Measurements from ENCODE around the gene ULK1. TPM values are rescaled to one million over a fixed set of nuclear protein-coding genes. Genes with fewer than 3 reads are reported as not detected.
A peak's percentile ranks its signal among the peaks of the same experiment; 100 is the strongest.

ULK1 gene
- total and polyA plus RNA-seq, 7 donors: 5.3 to 29.1 (median 16.8) TPM

DNA sequence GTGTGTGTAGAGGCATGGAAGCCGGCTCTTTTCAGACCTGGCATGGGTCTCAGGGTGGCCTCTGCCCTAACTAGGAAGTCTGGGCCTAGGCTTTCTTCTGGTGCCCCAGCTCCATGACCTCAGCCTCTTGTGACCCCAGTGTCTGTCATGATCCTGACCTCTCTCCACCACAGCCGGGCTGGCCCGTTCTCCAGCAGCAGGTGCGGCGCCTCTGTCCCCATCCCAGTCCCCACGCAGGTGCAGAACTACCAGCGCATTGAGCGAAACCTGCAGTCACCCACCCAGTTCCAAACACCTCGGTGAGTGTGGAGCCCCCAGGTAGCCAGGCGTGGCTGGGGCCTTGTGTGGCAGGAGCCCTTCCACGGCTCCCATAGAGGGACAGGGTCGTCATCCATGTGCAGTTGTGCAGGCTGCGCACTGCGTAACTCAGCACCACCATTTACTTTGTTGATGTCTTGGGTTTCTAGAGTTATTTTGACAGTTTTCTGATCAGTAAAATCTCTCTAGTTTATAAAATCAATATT, 19.8 kb downstream of the ULK1 start:
- H3K27ac ChIP-seq: no peak overlapping the region
- TF ChIP-seq, protein P1, sequence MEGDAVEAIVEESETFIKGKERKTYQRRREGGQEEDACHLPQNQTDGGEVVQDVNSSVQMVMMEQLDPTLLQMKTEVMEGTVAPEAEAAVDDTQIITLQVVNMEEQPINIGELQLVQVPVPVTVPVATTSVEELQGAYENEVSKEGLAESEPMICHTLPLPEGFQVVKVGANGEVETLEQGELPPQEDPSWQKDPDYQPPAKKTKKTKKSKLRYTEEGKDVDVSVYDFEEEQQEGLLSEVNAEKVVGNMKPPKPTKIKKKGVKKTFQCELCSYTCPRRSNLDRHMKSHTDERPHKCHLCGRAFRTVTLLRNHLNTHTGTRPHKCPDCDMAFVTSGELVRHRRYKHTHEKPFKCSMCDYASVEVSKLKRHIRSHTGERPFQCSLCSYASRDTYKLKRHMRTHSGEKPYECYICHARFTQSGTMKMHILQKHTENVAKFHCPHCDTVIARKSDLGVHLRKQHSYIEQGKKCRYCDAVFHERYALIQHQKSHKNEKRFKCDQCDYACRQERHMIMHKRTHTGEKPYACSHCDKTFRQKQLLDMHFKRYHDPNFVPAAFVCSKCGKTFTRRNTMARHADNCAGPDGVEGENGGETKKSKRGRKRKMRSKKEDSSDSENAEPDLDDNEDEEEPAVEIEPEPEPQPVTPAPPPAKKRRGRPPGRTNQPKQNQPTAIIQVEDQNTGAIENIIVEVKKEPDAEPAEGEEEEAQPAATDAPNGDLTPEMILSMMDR (IDR thresholded peaks at IDR 0.05): no peak
- TF ChIP-seq POLR2AphosphoS5 (IDR thresholded peaks at IDR 0.05) (no peak), EP300 (IDR thresholded peaks at IDR 0.05) (no peak), POLR2A (IDR thresholded peaks at IDR 0.05) (no peak)
- 96 to 97% methylated on average over 14 of the region's 14 CpGs for WGBS, 2 donors
- intact Hi-C loops (cut with DNase I): no loop called here
- DNase-seq: peak; percentile 60
- no peaks in the 10 kb centered on the region for H3K27me3 ChIP-seq
- no peaks in the 10 kb centered on the region for H3K9me3 ChIP-seq
- H3K4me1 ChIP-seq: peaks cover 0 to 19% (median 15%) of the 10 kb centered on the region in 4 donors
- no peak overlapping the region for H3K4me3 ChIP-seq
- peaks cover 58 to 94% (median 72%) of the 10 kb centered on the region in 4 donors for H3K36me3 ChIP-seq

DNA sequence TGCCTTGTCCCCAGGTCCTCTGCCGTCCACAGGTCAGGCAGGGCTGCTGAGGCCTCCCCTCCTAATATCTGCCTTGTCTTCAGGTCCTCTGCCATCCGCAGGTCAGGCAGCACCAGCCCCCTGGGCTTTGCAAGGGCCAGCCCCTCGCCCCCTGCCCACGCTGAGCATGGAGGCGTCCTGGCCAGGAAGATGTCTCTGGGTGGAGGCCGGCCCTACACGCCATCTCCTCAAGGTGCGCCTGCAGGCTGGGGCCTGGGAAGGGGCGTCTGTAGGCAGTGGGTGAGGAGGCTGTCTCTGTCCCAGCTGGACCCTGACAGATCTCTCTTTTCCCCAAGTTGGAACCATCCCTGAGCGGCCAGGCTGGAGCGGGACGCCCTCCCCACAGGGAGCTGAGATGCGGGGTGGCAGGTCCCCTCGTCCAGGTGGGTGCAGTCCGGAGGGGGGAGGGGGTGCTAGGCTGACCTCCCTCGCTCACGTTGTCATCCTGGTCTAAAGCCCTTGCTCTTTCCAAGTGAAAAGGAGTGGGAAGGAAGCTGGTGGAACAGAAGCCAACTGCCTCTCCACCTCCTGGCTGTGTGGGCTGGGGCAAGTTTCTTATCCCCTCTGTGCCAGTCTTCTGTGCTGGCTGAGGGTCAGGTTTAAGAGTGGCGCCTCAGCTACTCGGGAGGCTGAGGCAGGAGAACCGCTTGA, 20.7 kb downstream of the ULK1 start:
- H3K36me3 ChIP-seq: peaks cover 52 to 94% (median 72%) of the 10 kb centered on the region in 4 donors
- TF ChIP-seq EP300 (IDR thresholded peaks at IDR 0.05) (no peak), POLR2AphosphoS5 (IDR thresholded peaks at IDR 0.05) (no peak), POLR2A (IDR thresholded peaks at IDR 0.05) (no peak)
- TF ChIP-seq, protein P1 (IDR thresholded peaks at IDR 0.05): no peak
- peaks cover 0 to 19% (median 15%) of the 10 kb centered on the region in 4 donors for H3K4me1 ChIP-seq
- intact Hi-C loops (cut with DNase I): no loop called here
- no peaks in the 10 kb centered on the region for H3K9me3 ChIP-seq
- H3K27ac ChIP-seq: no peak overlapping the region
- no peaks in the 10 kb centered on the region for H3K27me3 ChIP-seq
- peak; percentile 64 for DNase-seq
- H3K4me3 ChIP-seq: no peak overlapping the region
- WGBS, 2 donors: 94% methylated on average over 20 of the region's 20 CpGs

DNA sequence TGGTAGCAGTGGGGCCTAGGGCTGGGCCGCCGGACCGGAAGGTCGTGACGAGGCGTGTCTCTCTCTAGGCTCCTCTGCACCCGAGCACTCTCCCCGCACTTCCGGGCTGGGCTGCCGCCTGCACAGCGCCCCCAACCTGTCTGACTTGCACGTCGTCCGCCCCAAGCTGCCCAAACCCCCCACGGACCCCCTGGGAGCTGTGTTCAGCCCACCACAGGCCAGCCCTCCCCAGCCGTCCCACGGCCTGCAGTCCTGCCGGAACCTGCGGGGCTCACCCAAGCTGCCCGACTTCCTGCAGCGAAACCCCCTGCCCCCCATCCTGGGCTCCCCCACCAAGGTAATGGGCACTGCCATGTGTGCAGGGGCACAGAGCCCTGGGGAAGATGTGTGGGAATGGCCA, 21.4 kb downstream of the ULK1 start:
- peaks cover 55 to 94% (median 73%) of the 10 kb centered on the region in 4 donors for H3K36me3 ChIP-seq
- intact Hi-C loops (cut with DNase I): no loop called here
- no peaks in the 10 kb centered on the region for H3K27me3 ChIP-seq
- DNase-seq: peak; percentile 61
- H3K4me3 ChIP-seq: no peak overlapping the region
- WGBS, 2 donors: 94 to 95% methylated on average over 21 of the region's 21 CpGs
- H3K9me3 ChIP-seq: no peaks in the 10 kb centered on the region
- peaks cover 0 to 19% (median 15%) of the 10 kb centered on the region in 4 donors for H3K4me1 ChIP-seq
- H3K27ac ChIP-seq: no peak overlapping the region
- TF ChIP-seq POLR2A (IDR thresholded peaks at IDR 0.05) (no peak), POLR2AphosphoS5 (IDR thresholded peaks at IDR 0.05) (no peak), EP300 (IDR thresholded peaks at IDR 0.05) (no peak)
- TF ChIP-seq, protein P1 (IDR thresholded peaks at IDR 0.05): no peak

DNA sequence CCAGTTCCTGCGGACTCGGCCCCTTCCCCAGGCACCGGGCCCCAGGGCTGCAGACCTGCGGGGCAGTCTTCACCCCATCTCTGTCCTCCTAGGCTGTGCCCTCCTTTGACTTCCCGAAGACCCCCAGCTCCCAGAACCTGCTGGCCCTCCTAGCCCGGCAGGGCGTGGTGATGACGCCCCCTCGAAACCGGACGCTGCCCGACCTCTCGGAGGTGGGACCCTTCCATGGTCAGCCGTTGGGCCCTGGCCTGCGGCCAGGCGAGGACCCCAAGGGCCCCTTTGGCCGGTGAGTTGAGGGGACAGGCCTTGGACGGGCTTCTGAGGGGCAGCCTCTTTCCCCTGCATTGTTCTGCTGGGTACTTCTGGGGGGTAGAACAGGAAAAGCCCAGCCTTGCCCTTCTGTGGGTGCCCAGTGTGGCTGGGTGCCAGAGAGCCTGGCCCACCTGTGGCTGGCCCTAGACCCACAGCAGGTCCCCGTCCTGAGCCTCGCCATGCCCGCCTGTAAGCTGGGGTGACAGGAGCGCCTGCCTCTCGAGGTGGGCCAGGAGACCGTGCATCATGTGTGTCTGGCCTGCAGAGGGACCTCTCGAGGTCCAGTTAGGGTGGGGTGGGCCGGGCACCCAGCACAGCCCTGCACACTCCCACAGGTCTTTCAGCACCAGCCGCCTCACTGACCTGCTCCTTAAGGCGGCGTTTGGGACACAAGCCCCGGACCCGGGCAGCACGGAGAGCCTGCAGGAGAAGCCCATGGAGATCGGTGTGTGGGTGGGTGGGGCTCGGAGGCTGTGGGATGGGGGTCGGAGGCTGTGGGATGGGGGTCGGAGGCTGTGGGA, 22.1 kb downstream of the ULK1 start:
- no peak for TF ChIP-seq POLR2A (IDR thresholded peaks at IDR 0.05)
- TF ChIP-seq, protein P1 (IDR thresholded peaks at IDR 0.05): no peak
- no peak for TF ChIP-seq POLR2AphosphoS5 (IDR thresholded peaks at IDR 0.05)
- TF ChIP-seq EP300 (IDR thresholded peaks at IDR 0.05): no peak
- Histone ChIP-seq H3K4me3 (no peak overlapping the region), H3K36me3 (peaks cover 55 to 94% (median 71%) of the 10 kb centered on the region in 4 donors), H3K27ac (peak overlapping the region in 1 of 4 donors; percentile 22), H3K9me3 (no peaks in the 10 kb centered on the region), H3K4me1 (peaks cover 0 to 17% (median 14%) of the 10 kb centered on the region in 4 donors), H3K27me3 (no peaks in the 10 kb centered on the region)
- intact Hi-C loops (cut with DNase I): no loop called here
- DNase-seq: no peak
- 93 to 94% methylated on average over 36 of the region's 36 CpGs for WGBS, 2 donors
